Nephron (organoid): ENCODE results near the gene ARHGAP26.
A peak's percentile ranks its signal among the peaks of the same experiment; 100 is the strongest.

Experiments used
- H3K27ac Mint-ChIP-seq, 3 experiments: 2 replicates each; pipeline ENCODE4 v1.8.0; 2020; ENCODE audit warnings: mixed read lengths in 3 of 3, mild to moderate bottlenecking in 2 of 3, moderate library complexity in 1 of 3
- H3K27me3 Mint-ChIP-seq: 2 replicates; pipeline ENCODE4 v1.8.0; 2021; ENCODE audit warnings: low read depth, mild to moderate bottlenecking, moderate library complexity, mixed read lengths
- H3K36me3 Mint-ChIP-seq: 2 replicates; pipeline ENCODE4 v1.8.0; 2020; ENCODE audit warnings: low read depth, mixed read lengths
- H3K4me1 Mint-ChIP-seq: 2 replicates; pipeline ENCODE4 v1.8.0; 2020; ENCODE audit warnings: mixed read lengths
- H3K4me3 Mint-ChIP-seq, 3 experiments: 2 replicates each; pipeline ENCODE4 v1.8.0; 2020; ENCODE audit warnings: mild to moderate bottlenecking in 3 of 3, mixed read lengths in 3 of 3, moderate library complexity in 2 of 3
- H3K9me3 Mint-ChIP-seq: 2 replicates; pipeline ENCODE4 v1.8.0; 2020; ENCODE audit warnings: mixed read lengths
- CTCF ChIP-seq, 3 experiments: fragments of 200-600 bp; sonication (generic); IDR thresholded peaks; one replicate each; pipeline ENCODE4 v1.5.0; 2021; ENCODE audit warnings: antibody characterized with exemption in 3 of 3; ENCODE audit not compliant: unreplicated experiment in 3 of 3

The ARHGAP26 gene

GRCh38 chr5:142826741-142827492 is 56.7 kb downstream of the ARHGAP26 start:
- H3K9me3 Mint-ChIP-seq: no peaks in the 10 kb centered on the region
- peaks cover 61% of the 10 kb centered on the region for H3K4me1 Mint-ChIP-seq
- H3K27me3 Mint-ChIP-seq: no peaks in the 10 kb centered on the region
- TF ChIP-seq CTCF (IDR thresholded peaks at IDR 0.05; ENCODE audit: unreplicated experiment in 3 of 3): no peak
- H3K36me3 Mint-ChIP-seq: no peaks in the 10 kb centered on the region
- no peak overlapping the region for H3K4me3 Mint-ChIP-seq
- H3K27ac Mint-ChIP-seq: peak overlapping the region in 2 of 3 experiments; percentile 24 to 27

- peak overlapping the region in 2 of 3 experiments; percentile 24 to 49 for H3K27ac Mint-ChIP-seq
- H3K9me3 Mint-ChIP-seq: no peaks in the 10 kb centered on the region
- no peaks in the 10 kb centered on the region for H3K27me3 Mint-ChIP-seq
- no peaks in the 10 kb centered on the region for H3K36me3 Mint-ChIP-seq
- TF ChIP-seq CTCF (IDR thresholded peaks at IDR 0.05; ENCODE audit: unreplicated experiment in 3 of 3): no peak
- H3K4me3 Mint-ChIP-seq: no peak overlapping the region
- peaks cover 59% of the 10 kb centered on the region for H3K4me1 Mint-ChIP-seq
Observed at GRCh38 chr5:142827934-142828576, 57.9 kb downstream of the ARHGAP26 start.

- H3K9me3 Mint-ChIP-seq: no peaks in the 10 kb centered on the region
- peak overlapping the region in 1 of 3 experiments; percentile 2 for H3K27ac Mint-ChIP-seq
- no peaks in the 10 kb centered on the region for H3K36me3 Mint-ChIP-seq
Observed at GRCh38 chr5:142828797-142829535, 58.8 kb downstream of the ARHGAP26 start.

GRCh38 chr5:142829801-142830220 is 59.6 kb downstream of the ARHGAP26 start:
- no peaks in the 10 kb centered on the region for H3K9me3 Mint-ChIP-seq
- H3K4me1 Mint-ChIP-seq: peaks cover 60% of the 10 kb centered on the region
- H3K4me3 Mint-ChIP-seq: no peak overlapping the region
- no peaks in the 10 kb centered on the region for H3K36me3 Mint-ChIP-seq
- TF ChIP-seq CTCF (IDR thresholded peaks at IDR 0.05; ENCODE audit: unreplicated experiment in 3 of 3): no peak
- H3K27me3 Mint-ChIP-seq: no peaks in the 10 kb centered on the region
- H3K27ac Mint-ChIP-seq: peak overlapping the region in 2 of 3 experiments; percentile 65 to 67

More at GRCh38 chr5:142828797-142829535, 58.8 kb downstream of the ARHGAP26 start:
- H3K27me3 Mint-ChIP-seq: no peaks in the 10 kb centered on the region
- H3K4me3 Mint-ChIP-seq: no peak overlapping the region
- TF ChIP-seq CTCF (IDR thresholded peaks at IDR 0.05; ENCODE audit: unreplicated experiment in 3 of 3): no peak
- peaks cover 60% of the 10 kb centered on the region for H3K4me1 Mint-ChIP-seq

GRCh38 chr5:142830241-142831008 is 60.2 kb downstream of the ARHGAP26 start:
- TF ChIP-seq CTCF (IDR thresholded peaks at IDR 0.05; ENCODE audit: unreplicated experiment in 3 of 3): no peak
- peak overlapping the region; percentile 65 to 71 (median 67) for H3K27ac Mint-ChIP-seq
- H3K9me3 Mint-ChIP-seq: no peaks in the 10 kb centered on the region
- peak overlapping the region in 1 of 3 experiments; percentile 4 for H3K4me3 Mint-ChIP-seq
- no peaks in the 10 kb centered on the region for H3K27me3 Mint-ChIP-seq
- peaks cover 58% of the 10 kb centered on the region for H3K4me1 Mint-ChIP-seq
- H3K36me3 Mint-ChIP-seq: no peaks in the 10 kb centered on the region
